Mesodermal cell (in vitro differentiated cells): ENCODE data around the gene CELF3.
"Not testable (repeated sequence)": the region's sequence is repeated elsewhere in the genome, so short reads cannot be mapped to it uniquely, and the experiment has no call there.

Source experiments
- H3K27ac ChIP-seq: 2 replicates; pipeline ENCODE4 v1.7.0; 2013; ENCODE audit warnings: mild to moderate bottlenecking, low read depth, low read length, moderate library complexity; ENCODE audit not compliant: severe bottlenecking
- H3K36me3 ChIP-seq: 2 replicates; pipeline ENCODE4 v1.7.1; 2013; ENCODE audit warnings: mild to moderate bottlenecking, low read length, moderate library complexity; ENCODE audit not compliant: control insufficient read depth, insufficient read depth
- H3K4me1 ChIP-seq: one replicate; pipeline ENCODE4 v1.7.1; 2013; ENCODE audit warnings: mild to moderate bottlenecking, low read length; ENCODE audit not compliant: insufficient read depth, control insufficient read depth, poor library complexity, severe bottlenecking
- H3K4me3 ChIP-seq: 2 replicates; pipeline ENCODE4 v1.7.0; 2013; ENCODE audit warnings: low read length, control low read depth, mild to moderate bottlenecking; ENCODE audit not compliant: insufficient read depth, poor library complexity, severe bottlenecking; ENCODE audit errors: extremely low read depth
- H3K9me3 ChIP-seq: 2 replicates; pipeline ENCODE4 v1.7.1; 2013; ENCODE audit warnings: mild to moderate bottlenecking, low read length, moderate library complexity; ENCODE audit not compliant: control insufficient read depth
- WGBS, 2 experiments: methylation state at CpG; one replicate each; pipeline ENCODE4 v1.1.5; 2013; ENCODE audit warnings: missing lambda C conversion rate in 2 of 2; ENCODE audit not compliant: insufficient coverage in 2 of 2; 5-methylcytosine and 5-hydroxymethylcytosine counted together

The CELF3 gene

DNA sequence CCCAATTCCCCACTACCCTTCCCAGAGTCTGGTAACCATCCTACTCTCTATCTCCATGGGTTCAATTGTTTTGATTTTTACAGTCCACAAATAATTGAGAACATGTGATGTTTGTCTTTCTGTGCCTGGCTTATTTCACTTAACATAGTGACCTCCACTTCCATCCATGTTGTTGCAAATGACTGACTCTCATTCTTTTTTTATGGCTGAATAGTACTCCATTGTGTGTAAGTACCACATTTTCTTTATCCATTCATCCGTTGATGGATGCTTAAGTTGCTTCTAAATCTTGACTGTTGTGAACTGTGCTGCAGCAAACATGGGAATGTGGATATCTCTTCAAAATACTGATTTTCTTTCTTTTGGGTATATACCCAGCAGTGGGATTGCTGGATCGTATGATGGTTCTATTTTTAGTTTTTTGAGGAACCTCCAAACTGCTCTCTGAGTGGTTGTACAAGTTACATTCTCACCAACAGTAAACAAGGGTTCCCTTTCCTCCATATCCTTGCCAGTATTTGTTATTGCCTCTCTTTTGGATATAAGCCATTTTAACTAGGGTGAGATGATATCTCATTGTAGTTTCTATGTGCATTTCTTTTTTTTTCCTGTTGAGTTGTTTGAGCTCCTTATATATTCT, 46.4 kb downstream of the CELF3 start:
- H3K4me1 ChIP-seq, H3K4me3 ChIP-seq, H3K27ac ChIP-seq, H3K9me3 ChIP-seq: not testable (repeated sequence)
- H3K36me3 ChIP-seq: peaks cover 44% of the 10 kb centered on the region
- WGBS, 2 experiments: 88% methylated on average over 1 of the region's 2 CpGs; no CpG with 5 or more reads in 1 of the 2 experiments

DNA sequence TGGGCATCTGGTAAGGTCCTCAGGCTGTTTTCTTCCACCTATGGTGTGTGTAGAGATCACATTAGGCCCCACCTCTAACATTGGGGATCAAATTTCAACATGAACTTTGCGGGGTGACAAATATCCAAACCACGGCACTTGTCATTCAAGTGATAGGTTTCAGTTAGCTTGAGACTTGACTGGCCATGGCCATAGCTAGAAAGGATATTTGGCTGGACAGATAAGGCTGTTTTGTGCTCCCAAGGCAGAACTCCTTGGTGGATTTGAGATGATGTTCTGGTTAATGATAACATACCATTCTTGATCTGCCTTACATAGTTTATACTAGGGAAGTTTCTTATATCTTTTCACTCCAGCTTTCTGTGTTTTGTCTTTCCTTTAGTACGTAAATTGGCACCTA, 48.5 kb downstream of the CELF3 start:
- no peaks in the 10 kb centered on the region for H3K4me1 ChIP-seq
- H3K36me3 ChIP-seq: peaks cover 44% of the 10 kb centered on the region
- H3K4me3 ChIP-seq: no peak overlapping the region
- no peak overlapping the region for H3K27ac ChIP-seq
- peaks cover 4% of the 10 kb centered on the region for H3K9me3 ChIP-seq
- 91 to 94% methylated on average over 3 of the region's 3 CpGs for WGBS, 2 experiments

DNA sequence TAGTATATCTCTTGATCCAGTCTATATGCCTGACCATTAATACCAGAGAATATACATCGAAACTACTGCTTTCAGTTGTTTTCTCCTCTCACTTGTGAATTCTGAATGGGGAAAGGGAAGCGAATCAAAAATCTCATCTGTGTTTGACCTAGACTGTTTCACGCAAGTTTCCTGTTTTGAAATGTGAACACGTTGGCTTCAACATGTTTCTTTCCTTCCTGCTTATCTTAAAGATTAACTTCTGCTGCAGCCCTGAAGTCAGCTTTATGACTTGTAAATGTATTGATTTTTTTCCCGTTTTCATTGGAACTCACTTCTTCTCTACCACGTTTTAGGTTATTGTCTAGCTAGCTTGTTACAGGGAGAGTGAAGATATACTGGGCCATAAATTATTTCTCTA, 54.9 kb downstream of the CELF3 start:
- H3K9me3 ChIP-seq: no peaks in the 10 kb centered on the region
- H3K27ac ChIP-seq: no peak overlapping the region
- H3K36me3 ChIP-seq: peaks cover 42% of the 10 kb centered on the region
- H3K4me3 ChIP-seq: no peak overlapping the region
- 89 to 94% methylated on average over 2 to 4 of the region's 6 CpGs for WGBS, 2 experiments
- no peaks in the 10 kb centered on the region for H3K4me1 ChIP-seq

DNA sequence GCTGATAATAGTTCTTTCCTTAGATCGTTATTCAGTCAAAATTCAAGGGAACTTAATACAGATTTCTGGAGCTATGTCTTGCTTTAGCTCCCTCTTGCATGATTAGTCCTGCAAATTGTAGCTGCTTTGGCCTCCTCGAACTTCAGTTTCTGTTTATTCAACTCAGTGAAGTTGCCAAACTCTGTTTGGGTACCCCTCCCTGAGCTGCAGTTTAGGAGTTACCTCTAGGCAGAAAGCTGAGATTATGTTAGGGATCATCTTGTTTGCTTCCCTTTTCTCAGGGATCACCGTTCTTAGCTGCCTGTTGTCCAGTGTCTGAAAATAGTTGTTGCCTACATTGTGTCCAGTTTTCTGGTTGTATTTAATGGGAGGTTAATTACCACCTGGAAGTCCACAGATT, 61.2 kb downstream of the CELF3 start:
- WGBS, 2 experiments: 96 to 98% methylated on average over 3 of the region's 3 CpGs
- H3K36me3 ChIP-seq: peaks cover 45% of the 10 kb centered on the region

DNA sequence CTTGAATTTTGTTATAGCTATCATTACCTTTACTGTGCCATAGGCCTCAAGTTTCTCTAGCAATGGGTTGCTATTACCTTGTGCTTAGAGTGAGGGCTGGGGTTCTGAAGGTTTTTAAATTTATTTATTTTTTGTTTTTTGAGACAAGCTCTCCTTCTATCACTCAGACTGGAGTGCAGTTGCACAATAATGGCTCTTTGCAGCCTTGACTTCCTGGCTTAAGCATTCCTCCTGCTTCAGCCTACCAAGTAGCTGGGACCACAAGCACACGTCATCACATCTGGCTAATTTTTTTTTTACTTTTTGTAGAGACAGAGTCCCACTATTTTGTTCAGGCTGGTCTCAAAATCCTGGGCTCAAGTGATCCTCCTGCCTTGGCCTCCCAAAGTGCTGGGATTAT, 63.2 kb downstream of the CELF3 start:
- no peak overlapping the region for H3K27ac ChIP-seq
- peaks cover 48% of the 10 kb centered on the region for H3K36me3 ChIP-seq
- H3K9me3 ChIP-seq: no peaks in the 10 kb centered on the region
- 67 to 83% methylated on average over 1 of the region's 1 CpG for WGBS, 2 experiments
- H3K4me1 ChIP-seq: no peaks in the 10 kb centered on the region
- no peak overlapping the region for H3K4me3 ChIP-seq

More for the DNA sequence above, 61.2 kb downstream of the CELF3 start:
- Histone ChIP-seq H3K4me3 (no peak overlapping the region), H3K27ac (no peak overlapping the region), H3K9me3 (no peaks in the 10 kb centered on the region), H3K4me1 (no peaks in the 10 kb centered on the region)
